AG04450 (cell line): ENCODE measurements around the gene RNF220. TPM values are rescaled to one million over a fixed set of nuclear protein-coding genes. Genes with fewer than 3 reads are reported as not detected.

ENCODE experiments used
- CTCF ChIA-PET: fragments of 300-600, 350-600 bp; formaldehyde crosslinking; extraction: SDS; loops from one replicate; lab custom pipeline; 2022; ENCODE audit warnings: antibody characterized with exemption, inconsistent platforms; lab: Charles Lee
- POLR2A ChIA-PET: fragments of 350-600 bp; formaldehyde crosslinking; extraction: SDS; loops from one replicate; lab custom pipeline; 2021; ENCODE audit warnings: antibody characterized with exemption, inconsistent platforms; lab: Yijun Ruan, JAX
- DNase-seq: peaks from one replicate; pipeline ENCODE4 v3.0.0-alpha.2; 2011; ENCODE audit warnings: low read depth, low spot score
- H3K27ac ChIP-seq: one replicate; pipeline ENCODE4 v1.5.1; 2012; ENCODE audit warnings: low read depth, low read length, control low read depth
- H3K27me3 ChIP-seq: one replicate; pipeline ENCODE4 v1.6.0; 2012; ENCODE audit warnings: low read length; ENCODE audit not compliant: control insufficient read depth, insufficient read depth
- H3K4me3 ChIP-seq: 2 replicates; pipeline ENCODE4 v1.5.1; 2011; ENCODE audit warnings: mild to moderate bottlenecking, low read depth, low read length, control low read depth
- H3K9me3 ChIP-seq: 2 replicates; pipeline ENCODE4 v1.5.1; 2012; ENCODE audit warnings: low read length; ENCODE audit not compliant: control insufficient read depth, insufficient read depth
- CTCF ChIP-seq: IDR thresholded peaks from 2 replicates; pipeline ENCODE4 v1.5.1; 2011; ENCODE audit warnings: low read depth, low read length, control low read depth, inconsistent platforms
- polyA plus RNA-seq: library from polyadenylated mRNA; depleted of rRNA; stranded (reverse); fragments of >200 nt; gene quantifications from 2 replicates; pipeline ENCODE4 v1.2.3, GENCODE V29; 2011

RNF220 gene
- polyA plus RNA-seq, 1 experiment, result 46.4 TPM

- peaks cover 29% of the 10 kb centered on the region for H3K27me3 ChIP-seq
- H3K27ac ChIP-seq, result no peak overlapping the region
- H3K9me3 ChIP-seq, result no peaks in the 10 kb centered on the region
- DNase-seq, result no peak
- TF ChIP-seq CTCF, result no peak
- ChIA-PET POLR2A (no interaction called here), CTCF (no interaction called here)
- H3K4me3 ChIP-seq, result no peak overlapping the region
Measured at GRCh38 chr1:44483089-44483874, 78.2 kb downstream of the RNF220 start.

- DNase-seq, result no peak
- ChIA-PET POLR2A (no interaction called here), CTCF (no interaction called here)
- peaks cover 25% of the 10 kb centered on the region for H3K27me3 ChIP-seq
- H3K4me3 ChIP-seq, result no peak overlapping the region
- no peaks in the 10 kb centered on the region for H3K9me3 ChIP-seq
- H3K27ac ChIP-seq, result no peak overlapping the region
- TF ChIP-seq CTCF, result no peak
Measured at GRCh38 chr1:44484155-44484688, 79.2 kb downstream of the RNF220 start.

DNA sequence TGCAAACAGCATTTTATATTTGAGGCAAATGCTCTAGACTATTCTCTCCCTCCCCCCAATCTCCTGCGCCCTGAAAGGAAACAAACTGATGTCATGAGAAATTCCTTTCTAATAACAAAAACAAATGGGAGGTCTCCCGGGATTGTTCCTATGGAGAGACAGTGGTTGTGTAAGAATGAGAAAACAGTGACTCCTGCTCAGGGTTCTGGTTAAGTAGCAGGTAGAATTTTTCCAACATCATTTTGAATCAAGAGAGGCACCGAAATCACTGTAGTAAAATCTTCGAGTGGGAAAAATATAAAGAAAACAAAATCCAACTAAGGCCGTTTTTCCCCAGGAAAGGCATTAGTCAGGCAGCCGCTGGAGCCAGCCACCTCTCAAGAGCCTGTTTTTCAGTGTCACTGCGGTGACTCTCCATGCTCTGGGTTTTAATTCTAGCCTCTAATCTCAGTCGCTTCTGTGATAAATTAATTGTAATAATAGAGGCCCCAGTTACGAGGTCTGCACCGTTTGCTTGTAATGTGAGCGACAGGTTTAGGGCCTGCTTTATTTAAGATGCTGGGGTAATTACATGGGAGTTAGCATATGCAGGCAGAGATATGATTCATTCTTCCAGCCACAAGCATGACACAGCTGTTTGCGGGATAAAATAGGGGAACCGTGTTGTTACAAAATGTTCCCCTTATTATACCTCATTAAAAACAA, 80.3 kb downstream of the RNF220 start:
- CTCF ChIA-PET, result no interaction called here
- DNase-seq, result peak; percentile 10
- no peak for TF ChIP-seq CTCF
- H3K27me3 ChIP-seq, result peaks cover 16% of the 10 kb centered on the region
- no peak overlapping the region for H3K4me3 ChIP-seq
- H3K9me3 ChIP-seq, result no peaks in the 10 kb centered on the region
- POLR2A ChIA-PET, result no interaction called here
- H3K27ac ChIP-seq, result no peak overlapping the region

GRCh38 chr1:44485934-44486460, 80.9 kb downstream of the RNF220 start:
- ChIA-PET POLR2A (no interaction called here), CTCF (interaction anchor here (0.6 kb wide), 1 partner anchor 817 kb away, joined by 3 read pairs; no protein-coding TSS in a partner anchor)
- TF ChIP-seq CTCF, result no peak
- DNase-seq, result no peak
- Histone ChIP-seq H3K9me3 (no peaks in the 10 kb centered on the region), H3K27me3 (peaks cover 19% of the 10 kb centered on the region), H3K27ac (no peak overlapping the region), H3K4me3 (no peak overlapping the region)
